HepG2 (cell line): ENCODE data around the gene TAPBP. TPM values are rescaled to one million over a fixed set of nuclear protein-coding genes. Genes with fewer than 3 reads are reported as not detected.

Source experiments
- CHD4 ChIP-seq: fragments of 200-600 bp; sonication (generic); IDR thresholded peaks from 2 replicates; pipeline ENCODE4 v1.7.0; 2017; ENCODE audit warnings: mild to moderate bottlenecking, low read length, borderline replicate concordance
- HNRNPUL1 ChIP-seq: fragments of 200-400 bp; formaldehyde crosslinking; IDR thresholded peaks from 2 replicates; pipeline ENCODE4 v1.6.1; 2017; ENCODE audit warnings: low read depth, mild to moderate bottlenecking, low read length, moderate library complexity
- NAIF1 ChIP-seq: sonication (generic); formaldehyde crosslinking; IDR thresholded peaks from 2 replicates; pipeline ENCODE4 v1.5.0; 2020; ENCODE audit warnings: mild to moderate bottlenecking, missing genetic modification reagents, borderline replicate concordance
- PBX3 ChIP-seq: sonication (generic); formaldehyde crosslinking; IDR thresholded peaks from 2 replicates; pipeline ENCODE4 v1.8.1; 2023; ENCODE audit warnings: missing genetic modification reagents, inconsistent platforms, borderline replicate concordance
- PPARG ChIP-seq: conservative IDR thresholded peaks from 2 replicates; pipeline ENCODE4 v1.6.1; 2016; ENCODE audit warnings: missing biosample characterization, missing genetic modification reagents
- PRDM15 ChIP-seq: sonication (generic); formaldehyde crosslinking; IDR thresholded peaks from 2 replicates; pipeline ENCODE4 v1.4.0; 2020; ENCODE audit warnings: missing genetic modification reagents
- SP1 ChIP-seq, 2 experiments: fragments of 450-650 bp in 1 of 2; sonication (generic) in 1 of 2; formaldehyde crosslinking in 1 of 2; IDR thresholded peaks; 2 replicates each; pipeline versions ENCODE4 v1.4.0 to v1.6.1; 2016 to 2020; ENCODE audit warnings: missing genetic modification reagents in 1 of 2
- SP2 ChIP-seq: sonication (generic); formaldehyde crosslinking; IDR thresholded peaks from 2 replicates; pipeline ENCODE4 v1.5.1; 2020; ENCODE audit warnings: mild to moderate bottlenecking, missing genetic modification reagents
- ZKSCAN8 ChIP-seq: IDR thresholded peaks from 2 replicates; pipeline ENCODE4 v1.6.1; 2016; ENCODE audit warnings: borderline replicate concordance, missing genetic modification reagents, missing compliant biosample characterization
- ZNF160 ChIP-seq: sonication (generic); formaldehyde crosslinking; IDR thresholded peaks from 2 replicates; pipeline ENCODE4 v1.8.0; 2022; ENCODE audit warnings: mild to moderate bottlenecking, inconsistent platforms, missing genetic modification reagents
- ZNF260 ChIP-seq: sonication (generic); formaldehyde crosslinking; IDR thresholded peaks from 2 replicates; pipeline ENCODE4 v1.4.0; 2020; ENCODE audit warnings: missing genetic modification reagents, low read depth, mild to moderate bottlenecking, borderline replicate concordance
- ZNF350 ChIP-seq: sonication (generic); formaldehyde crosslinking; IDR thresholded peaks from 2 replicates; pipeline ENCODE4 v1.4.0; 2020; ENCODE audit warnings: mild to moderate bottlenecking, low read depth, missing genetic modification reagents, borderline replicate concordance
- ZNF598 ChIP-seq: sonication (generic); formaldehyde crosslinking; IDR thresholded peaks from 2 replicates; pipeline ENCODE4 v1.5.1; 2020; ENCODE audit warnings: mild to moderate bottlenecking, missing genetic modification reagents, borderline replicate concordance
- ZNF772 ChIP-seq: sonication (generic); formaldehyde crosslinking; IDR thresholded peaks from 2 replicates; pipeline ENCODE4 v1.5.0; 2020; ENCODE audit warnings: mild to moderate bottlenecking, missing genetic modification reagents
- ZSCAN20 ChIP-seq: sonication (generic); formaldehyde crosslinking; IDR thresholded peaks from 2 replicates; pipeline ENCODE4 v1.4.0; 2020; ENCODE audit warnings: missing genetic modification reagents, mild to moderate bottlenecking, borderline replicate concordance
- polyA plus RNA-seq, 8 experiments: library from polyadenylated mRNA; depleted of rRNA in 3 of 8; stranded (reverse) in 7 of 8; unstranded in 1 of 8; fragments of >200 nt; fragmentation: Illumina TruSeq in 4 of 8; extraction: Trizol in 4 of 8; gene quantifications; 2 replicates each; pipeline versions ENCODE4 v1.2.1 to v1.2.3, GENCODE V29; 2011 to 2016; ENCODE audit warnings: low read depth in 4 of 8, missing spikeins in 1 of 8, mixed read lengths in 1 of 8; ENCODE audit not compliant: insufficient read depth in 1 of 8
- total RNA-seq, 5 experiments: library from RNA; depleted of rRNA; stranded (reverse); fragments of >200 nt; fragmentation: Illumina TruSeq; extraction: Trizol; gene quantifications; 2 replicates each; pipeline ENCODE4 v1.2.3, GENCODE V29; 2016; ENCODE audit warnings: low read depth in 1 of 5
- TF ChIP-seq, protein P1 (sequence below): sonication (generic); formaldehyde crosslinking; IDR thresholded peaks from 2 replicates; pipeline ENCODE4 v1.4.0; 2020; ENCODE audit warnings: mild to moderate bottlenecking, missing genetic modification reagents
- TF ChIP-seq, protein P2 (sequence below): sonication (generic); formaldehyde crosslinking; IDR thresholded peaks from 2 replicates; pipeline ENCODE4 v1.5.1; 2020; ENCODE audit warnings: mild to moderate bottlenecking, missing genetic modification reagents, borderline replicate concordance
- TF ChIP-seq, protein P3 (sequence below): IDR thresholded peaks from 2 replicates; pipeline ENCODE4 v1.6.1; 2016; ENCODE audit warnings: mild to moderate bottlenecking, missing biosample characterization, missing genetic modification reagents
- TF ChIP-seq, protein P4 (sequence below): sonication (generic); formaldehyde crosslinking; IDR thresholded peaks from 2 replicates; pipeline ENCODE4 v1.9.0; 2022; ENCODE audit warnings: low read depth, missing genetic modification reagents

Gene TAPBP
- total and polyA plus RNA-seq, 2 of the 13 experiments (the other 11 are each of a cell fraction or from before 2014, with no cell fraction given), result 27.4 to 32.3 TPM

GRCh38 chr6:33313105-33313708 is 671 bp downstream of the TAPBP start (continued):
- TF ChIP-seq, protein P1, sequence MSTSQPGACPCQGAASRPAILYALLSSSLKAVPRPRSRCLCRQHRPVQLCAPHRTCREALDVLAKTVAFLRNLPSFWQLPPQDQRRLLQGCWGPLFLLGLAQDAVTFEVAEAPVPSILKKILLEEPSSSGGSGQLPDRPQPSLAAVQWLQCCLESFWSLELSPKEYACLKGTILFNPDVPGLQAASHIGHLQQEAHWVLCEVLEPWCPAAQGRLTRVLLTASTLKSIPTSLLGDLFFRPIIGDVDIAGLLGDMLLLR, result peak; percentile 65; the same call in 1 of the 2 replicates
- TF ChIP-seq ZNF598 (peak; percentile 71; the same call in 1 of the 2 replicates), NAIF1 (no peak), ZNF772 (no peak), ZKSCAN8 (no peak), SP2 (CRISPR knock-in tag) (peak; percentile 23; the same call in 1 of the 2 replicates), PBX3 (no peak), ZNF260 (CRISPR knock-in tag) (peak; percentile 79; the same call in 1 of the 2 replicates), HNRNPUL1 (no peak), PPARG (no peak), ZNF160 (CRISPR knock-in tag) (no peak), CHD4 (no peak), PRDM15 (no peak), ZSCAN20 (CRISPR knock-in tag) (no peak), SP1 (IDR thresholded peaks at IDR 0.05) (no peak), SP1 (CRISPR knock-in tag; IDR thresholded peaks at IDR 0.05) (no peak), ZNF350 (peak; percentile 65; the same call in 1 of the 2 replicates)
- TF ChIP-seq, protein P2, sequence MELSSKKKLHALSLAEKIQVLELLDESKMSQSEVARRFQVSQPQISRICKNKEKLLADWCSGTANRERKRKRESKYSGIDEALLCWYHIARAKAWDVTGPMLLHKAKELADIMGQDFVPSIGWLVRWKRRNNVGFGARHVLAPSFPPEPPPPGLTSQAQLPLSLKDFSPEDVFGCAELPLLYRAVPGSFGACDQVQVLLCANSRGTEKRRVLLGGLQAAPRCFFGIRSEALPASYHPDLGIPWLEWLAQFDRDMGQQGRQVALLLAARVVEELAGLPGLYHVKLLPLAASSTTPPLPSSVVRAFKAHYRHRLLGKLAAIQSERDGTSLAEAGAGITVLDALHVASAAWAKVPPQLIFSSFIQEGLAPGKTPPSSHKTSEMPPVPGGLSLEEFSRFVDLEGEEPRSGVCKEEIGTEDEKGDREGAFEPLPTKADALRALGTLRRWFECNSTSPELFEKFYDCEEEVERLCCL, result no peak
- TF ChIP-seq, protein P3, sequence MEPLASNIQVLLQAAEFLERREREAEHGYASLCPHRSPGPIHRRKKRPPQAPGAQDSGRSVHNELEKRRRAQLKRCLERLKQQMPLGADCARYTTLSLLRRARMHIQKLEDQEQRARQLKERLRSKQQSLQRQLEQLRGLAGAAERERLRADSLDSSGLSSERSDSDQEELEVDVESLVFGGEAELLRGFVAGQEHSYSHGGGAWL (CRISPR knock-in tag), result peak; percentile 64; the same call in 1 of the 2 replicates
- TF ChIP-seq, protein P4, sequence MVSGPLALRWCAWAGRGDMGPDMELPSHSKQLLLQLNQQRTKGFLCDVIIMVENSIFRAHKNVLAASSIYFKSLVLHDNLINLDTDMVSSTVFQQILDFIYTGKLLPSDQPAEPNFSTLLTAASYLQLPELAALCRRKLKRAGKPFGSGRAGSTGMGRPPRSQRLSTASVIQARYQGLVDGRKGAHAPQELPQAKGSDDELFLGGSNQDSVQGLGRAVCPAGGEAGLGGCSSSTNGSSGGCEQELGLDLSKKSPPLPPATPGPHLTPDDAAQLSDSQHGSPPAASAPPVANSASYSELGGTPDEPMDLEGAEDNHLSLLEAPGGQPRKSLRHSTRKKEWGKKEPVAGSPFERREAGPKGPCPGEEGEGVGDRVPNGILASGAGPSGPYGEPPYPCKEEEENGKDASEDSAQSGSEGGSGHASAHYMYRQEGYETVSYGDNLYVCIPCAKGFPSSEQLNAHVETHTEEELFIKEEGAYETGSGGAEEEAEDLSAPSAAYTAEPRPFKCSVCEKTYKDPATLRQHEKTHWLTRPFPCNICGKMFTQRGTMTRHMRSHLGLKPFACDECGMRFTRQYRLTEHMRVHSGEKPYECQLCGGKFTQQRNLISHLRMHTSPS (CRISPR knock-in tag), result 0 out of 2 replicates have a peak, but pooled peaks have one; percentile 4
